Activated naive CD8-positive, alpha-beta T cell treated with anti-CD3 and anti-CD28 coated beads, Interleukin-2, amount 50 U/mL, for 16 hours (primary cell): ENCODE data around the gene ANKRD36.
"Not testable (repeated sequence)": the region's sequence is repeated elsewhere in the genome, so short reads cannot be mapped to it uniquely, and the experiment has no call there.

ENCODE experiments used
- DNase-seq: peaks from one replicate; pipeline ENCODE4 v3.0.0-alpha.2; 2020; ENCODE audit warnings: low read depth, low spot score

ANKRD36 gene

GRCh38 chr2:97293687-97294086, 180.7 kb downstream of the ANKRD36 start:
- not testable (repeated sequence) for DNase-seq
